ENCODE results near the gene VTI1A.

VTI1A gene

DNA sequence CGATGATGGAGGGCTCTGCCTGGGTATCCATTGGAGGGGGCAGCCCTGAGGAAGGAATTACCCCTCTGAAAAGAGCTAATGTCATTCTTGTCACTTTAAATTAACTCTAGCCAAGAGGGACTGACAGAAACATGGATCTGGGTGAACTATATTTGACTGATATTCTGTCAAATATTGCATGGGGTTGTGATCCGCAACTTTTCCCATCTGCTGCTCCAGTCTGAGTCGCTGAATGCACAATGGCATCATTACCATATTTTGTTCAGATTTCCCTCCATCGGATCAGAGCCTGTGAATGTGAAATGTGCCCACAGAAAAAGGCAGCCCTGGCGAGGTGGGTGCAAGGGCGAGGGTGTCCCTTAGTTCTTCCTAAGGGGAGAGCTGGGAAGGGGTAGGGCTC is 402.5 kb downstream of the VTI1A start:
- Histone ChIP-seq H3K27me3 (replicated peaks; ENCODE audit: insufficient read depth, low read length) (no peaks in the 10 kb centered on the region), H3K4me2 (ENCODE audit: low read depth, low read length) (no peak overlapping the region)

DNA sequence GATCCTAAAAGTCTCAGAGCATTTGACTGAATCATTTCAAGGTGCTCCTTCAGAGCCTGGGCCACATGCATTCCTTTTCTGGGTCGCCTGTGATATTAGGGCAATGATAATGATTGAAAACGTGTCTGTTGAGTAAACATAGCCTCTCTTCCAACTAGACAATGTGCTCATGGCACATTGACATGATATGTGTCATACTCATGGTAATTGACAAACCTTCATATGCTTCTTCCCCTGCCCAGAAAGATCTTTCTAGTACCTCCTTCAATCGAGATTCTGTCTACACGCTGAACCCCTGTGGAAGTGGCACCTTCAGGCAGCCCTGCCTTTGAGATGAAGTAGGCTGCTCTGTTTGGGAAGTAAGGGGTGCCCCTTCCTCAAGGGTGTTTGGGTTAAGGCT is 404.2 kb downstream of the VTI1A start:
- Histone ChIP-seq H3K79me2 (ENCODE audit: low read length) (no peaks in the 10 kb centered on the region), H3F3A (ENCODE audit: insufficient read depth, low read length) (no peaks in the 10 kb centered on the region), H3K36me3 (replicated peaks; ENCODE audit: insufficient read depth, low read length) (no peaks in the 10 kb centered on the region), H2AFZ (ENCODE audit: low read length) (no peak overlapping the region), H4K20me1 (ENCODE audit: insufficient read depth, low read length) (no peaks in the 10 kb centered on the region), H3K9me3 (replicated peaks; ENCODE audit: insufficient read depth, low read length) (no peaks in the 10 kb centered on the region), H3K4me3 (ENCODE audit: low read length) (no peak overlapping the region), H3K4me2 (ENCODE audit: low read depth, low read length) (no peak overlapping the region), H3K27me3 (replicated peaks; ENCODE audit: insufficient read depth, low read length) (no peaks in the 10 kb centered on the region), H3K9ac (ENCODE audit: low read length) (no peak overlapping the region), H3K27ac (ENCODE audit: low read length) (no peak overlapping the region), H3K4me1 (ENCODE audit: low read length) (no peaks in the 10 kb centered on the region), H3K9me2 (replicated peaks; ENCODE audit: insufficient read depth, low read length) (no peaks in the 10 kb centered on the region)
- DNase-seq: no peak
- TF ChIP-seq EZH2phosphoT487 (IDR thresholded peaks at IDR 0.05; ENCODE audit: low read length) (no peak), EZH2 (optimal IDR thresholded peaks at IDR 0.05; ENCODE audit: low read depth, low read length) (no peak)
- TF ChIP-seq, protein P1, sequence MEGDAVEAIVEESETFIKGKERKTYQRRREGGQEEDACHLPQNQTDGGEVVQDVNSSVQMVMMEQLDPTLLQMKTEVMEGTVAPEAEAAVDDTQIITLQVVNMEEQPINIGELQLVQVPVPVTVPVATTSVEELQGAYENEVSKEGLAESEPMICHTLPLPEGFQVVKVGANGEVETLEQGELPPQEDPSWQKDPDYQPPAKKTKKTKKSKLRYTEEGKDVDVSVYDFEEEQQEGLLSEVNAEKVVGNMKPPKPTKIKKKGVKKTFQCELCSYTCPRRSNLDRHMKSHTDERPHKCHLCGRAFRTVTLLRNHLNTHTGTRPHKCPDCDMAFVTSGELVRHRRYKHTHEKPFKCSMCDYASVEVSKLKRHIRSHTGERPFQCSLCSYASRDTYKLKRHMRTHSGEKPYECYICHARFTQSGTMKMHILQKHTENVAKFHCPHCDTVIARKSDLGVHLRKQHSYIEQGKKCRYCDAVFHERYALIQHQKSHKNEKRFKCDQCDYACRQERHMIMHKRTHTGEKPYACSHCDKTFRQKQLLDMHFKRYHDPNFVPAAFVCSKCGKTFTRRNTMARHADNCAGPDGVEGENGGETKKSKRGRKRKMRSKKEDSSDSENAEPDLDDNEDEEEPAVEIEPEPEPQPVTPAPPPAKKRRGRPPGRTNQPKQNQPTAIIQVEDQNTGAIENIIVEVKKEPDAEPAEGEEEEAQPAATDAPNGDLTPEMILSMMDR (IDR thresholded peaks at IDR 0.05; ENCODE audit: low read length): no peak

More for the DNA sequence above, 402.5 kb downstream of the VTI1A start:
- Histone ChIP-seq H3K9me2 (replicated peaks; ENCODE audit: insufficient read depth, low read length) (no peaks in the 10 kb centered on the region), H3F3A (ENCODE audit: insufficient read depth, low read length) (no peaks in the 10 kb centered on the region), H3K4me3 (ENCODE audit: low read length) (no peak overlapping the region), H3K9me3 (replicated peaks; ENCODE audit: insufficient read depth, low read length) (no peaks in the 10 kb centered on the region), H3K9ac (ENCODE audit: low read length) (no peak overlapping the region), H2AFZ (ENCODE audit: low read length) (no peak overlapping the region), H3K4me1 (ENCODE audit: low read length) (no peaks in the 10 kb centered on the region), H4K20me1 (ENCODE audit: insufficient read depth, low read length) (no peaks in the 10 kb centered on the region), H3K79me2 (ENCODE audit: low read length) (no peaks in the 10 kb centered on the region), H3K27ac (ENCODE audit: low read length) (no peak overlapping the region), H3K36me3 (replicated peaks; ENCODE audit: insufficient read depth, low read length) (no peaks in the 10 kb centered on the region)
- no peak for DNase-seq
- TF ChIP-seq EZH2 (optimal IDR thresholded peaks at IDR 0.05; ENCODE audit: low read depth, low read length) (no peak), EZH2phosphoT487 (IDR thresholded peaks at IDR 0.05; ENCODE audit: low read length) (no peak)
- TF ChIP-seq, protein P1 (IDR thresholded peaks at IDR 0.05; ENCODE audit: low read length): no peak

DNA sequence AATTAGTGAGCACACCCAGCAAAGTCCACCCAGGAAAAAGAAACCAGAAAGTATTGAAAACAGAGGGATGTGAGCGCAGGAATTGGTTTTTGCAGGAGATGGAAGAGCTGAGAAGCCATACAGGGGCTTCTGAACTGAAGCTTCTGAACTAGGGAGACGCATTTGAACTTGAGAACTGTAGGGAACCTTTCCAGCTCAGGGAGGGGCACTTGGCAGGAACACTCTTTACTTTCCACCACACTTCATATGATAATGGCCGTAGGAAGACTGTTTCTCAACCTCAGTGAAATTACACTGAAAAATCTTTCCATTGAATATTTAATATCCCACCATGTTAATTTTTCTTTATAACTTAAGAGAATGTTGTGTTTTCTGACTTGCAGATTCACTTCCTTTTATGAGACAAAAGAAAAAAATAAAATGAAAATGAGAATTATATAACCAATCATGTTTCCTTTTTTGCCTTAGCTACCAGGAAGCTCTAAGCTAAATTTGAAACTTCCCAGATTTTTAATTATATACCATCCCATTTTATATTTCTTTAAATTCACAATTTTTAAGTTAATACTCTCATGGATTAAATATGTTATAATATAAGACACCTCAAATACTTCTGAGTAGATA is 404.7 kb downstream of the VTI1A start:
- Histone ChIP-seq H3K4me3 (ENCODE audit: low read length) (no peak overlapping the region), H3K36me3 (replicated peaks; ENCODE audit: insufficient read depth, low read length) (no peaks in the 10 kb centered on the region), H3K9me2 (replicated peaks; ENCODE audit: insufficient read depth, low read length) (no peaks in the 10 kb centered on the region), H2AFZ (ENCODE audit: low read length) (no peak overlapping the region), H3K79me2 (ENCODE audit: low read length) (no peaks in the 10 kb centered on the region), H3K9ac (ENCODE audit: low read length) (no peak overlapping the region), H3K4me1 (ENCODE audit: low read length) (no peaks in the 10 kb centered on the region), H3F3A (ENCODE audit: insufficient read depth, low read length) (no peaks in the 10 kb centered on the region), H3K27me3 (replicated peaks; ENCODE audit: insufficient read depth, low read length) (no peaks in the 10 kb centered on the region), H4K20me1 (ENCODE audit: insufficient read depth, low read length) (no peaks in the 10 kb centered on the region), H3K27ac (ENCODE audit: low read length) (no peak overlapping the region), H3K4me2 (ENCODE audit: low read depth, low read length) (no peak overlapping the region), H3K9me3 (replicated peaks; ENCODE audit: insufficient read depth, low read length) (no peaks in the 10 kb centered on the region)
- TF ChIP-seq EZH2phosphoT487 (IDR thresholded peaks at IDR 0.05; ENCODE audit: low read length): no peak
- TF ChIP-seq, protein P1 (IDR thresholded peaks at IDR 0.05; ENCODE audit: low read length): no peak
- TF ChIP-seq EZH2 (optimal IDR thresholded peaks at IDR 0.05; ENCODE audit: low read depth, low read length): no peak
- no peak for DNase-seq
